Measurements from ENCODE around the gene SLC4A4. TPM values are rescaled to one million over a fixed set of nuclear protein-coding genes. Genes with fewer than 3 reads are reported as not detected.

Gene SLC4A4
- total RNA-seq, 1 experiment from 2014 or later, result 1.1 TPM

DNA sequence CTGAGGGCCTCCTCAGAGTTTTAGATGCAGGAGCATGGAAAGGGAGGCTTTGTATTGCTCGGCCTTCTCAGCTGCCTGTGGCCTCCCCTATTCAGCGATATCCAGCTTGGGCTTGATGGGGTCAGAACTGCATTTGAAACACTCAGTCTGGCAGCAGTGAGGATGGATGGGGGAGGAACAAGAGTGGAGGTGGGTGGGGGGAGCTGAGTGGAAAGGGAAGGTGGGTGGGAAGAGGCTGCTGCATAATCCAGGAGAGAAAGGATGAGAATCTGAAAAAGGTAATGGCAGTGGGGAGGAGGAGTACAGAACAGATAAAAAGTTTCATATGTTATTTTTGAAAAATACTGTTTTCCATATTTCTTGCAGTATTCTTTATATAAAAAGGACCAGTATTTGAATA, 202.7 kb downstream of the SLC4A4 start (continued):
- no peak for TF ChIP-seq SOX15 (CRISPR knock-in tag; IDR thresholded peaks at IDR 0.05)
- TF ChIP-seq RELA (CRISPR knock-in tag; IDR thresholded peaks at IDR 0.05; ENCODE audit: borderline replicate concordance), result no peak
- TF ChIP-seq NR1H2 (CRISPR knock-in tag; IDR thresholded peaks at IDR 0.05), result no peak
- no peak for TF ChIP-seq CREB1 (CRISPR knock-in tag; IDR thresholded peaks at IDR 0.05)
- TF ChIP-seq, protein P1, sequence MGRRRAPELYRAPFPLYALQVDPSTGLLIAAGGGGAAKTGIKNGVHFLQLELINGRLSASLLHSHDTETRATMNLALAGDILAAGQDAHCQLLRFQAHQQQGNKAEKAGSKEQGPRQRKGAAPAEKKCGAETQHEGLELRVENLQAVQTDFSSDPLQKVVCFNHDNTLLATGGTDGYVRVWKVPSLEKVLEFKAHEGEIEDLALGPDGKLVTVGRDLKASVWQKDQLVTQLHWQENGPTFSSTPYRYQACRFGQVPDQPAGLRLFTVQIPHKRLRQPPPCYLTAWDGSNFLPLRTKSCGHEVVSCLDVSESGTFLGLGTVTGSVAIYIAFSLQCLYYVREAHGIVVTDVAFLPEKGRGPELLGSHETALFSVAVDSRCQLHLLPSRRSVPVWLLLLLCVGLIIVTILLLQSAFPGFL (CRISPR knock-in tag; IDR thresholded peaks at IDR 0.05; ENCODE audit: borderline replicate concordance), result no peak
- no peak for TF ChIP-seq JAZF1 (CRISPR knock-in tag; IDR thresholded peaks at IDR 0.05)
- no peak for TF ChIP-seq PRRX2 (CRISPR knock-in tag; IDR thresholded peaks at IDR 0.05)
- TF ChIP-seq, protein P2, sequence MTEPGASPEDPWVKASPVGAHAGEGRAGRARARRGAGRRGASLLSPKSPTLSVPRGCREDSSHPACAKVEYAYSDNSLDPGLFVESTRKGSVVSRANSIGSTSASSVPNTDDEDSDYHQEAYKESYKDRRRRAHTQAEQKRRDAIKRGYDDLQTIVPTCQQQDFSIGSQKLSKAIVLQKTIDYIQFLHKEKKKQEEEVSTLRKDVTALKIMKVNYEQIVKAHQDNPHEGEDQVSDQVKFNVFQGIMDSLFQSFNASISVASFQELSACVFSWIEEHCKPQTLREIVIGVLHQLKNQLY (CRISPR knock-in tag; IDR thresholded peaks at IDR 0.05), result no peak

DNA sequence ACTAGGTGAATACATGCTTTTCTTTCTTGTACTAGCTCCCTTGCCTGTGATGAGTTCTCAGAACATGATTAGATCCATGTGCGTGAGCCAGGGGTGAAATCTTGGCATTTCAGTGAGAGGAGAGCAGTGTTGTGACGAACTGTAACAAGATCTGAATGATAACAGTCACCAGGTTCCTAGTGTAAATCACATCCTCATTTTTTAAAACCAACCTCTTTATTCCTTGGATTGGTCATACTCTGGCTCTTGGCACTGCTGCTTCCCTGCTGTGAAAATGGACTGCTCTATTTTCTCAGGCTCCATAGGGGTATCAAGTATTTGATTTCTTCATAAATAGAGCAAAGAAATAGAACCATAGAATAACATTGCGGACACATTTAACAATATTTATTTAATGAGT, 206.3 kb downstream of the SLC4A4 start:
- ATAC-seq (no peak), DNase-seq (ENCODE audit: low spot score) (no peak)
- Mint-ChIP-seq H3K4me1 (peaks cover 12% of the 10 kb centered on the region), H3K9me3 (no peaks in the 10 kb centered on the region), H3K27ac (no peak overlapping the region), H3K36me3 (no peaks in the 10 kb centered on the region), H3K4me3 (no peak overlapping the region), H3K27me3 (ENCODE audit: low read depth) (no peaks in the 10 kb centered on the region)
- POLR2A ChIA-PET, result no interaction called here
- no peak for TF ChIP-seq ZNF263 (CRISPR knock-in tag; IDR thresholded peaks at IDR 0.05; ENCODE audit: low read depth)
- TF ChIP-seq, protein P3, sequence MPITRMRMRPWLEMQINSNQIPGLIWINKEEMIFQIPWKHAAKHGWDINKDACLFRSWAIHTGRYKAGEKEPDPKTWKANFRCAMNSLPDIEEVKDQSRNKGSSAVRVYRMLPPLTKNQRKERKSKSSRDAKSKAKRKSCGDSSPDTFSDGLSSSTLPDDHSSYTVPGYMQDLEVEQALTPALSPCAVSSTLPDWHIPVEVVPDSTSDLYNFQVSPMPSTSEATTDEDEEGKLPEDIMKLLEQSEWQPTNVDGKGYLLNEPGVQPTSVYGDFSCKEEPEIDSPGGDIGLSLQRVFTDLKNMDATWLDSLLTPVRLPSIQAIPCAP (CRISPR knock-in tag; IDR thresholded peaks at IDR 0.05), result no peak
- TF ChIP-seq GRHL2 (CRISPR knock-in tag; IDR thresholded peaks at IDR 0.05; ENCODE audit: insufficient replicate concordance, severe bottlenecking), result no peak
- no peak for TF ChIP-seq ZBTB21 (CRISPR knock-in tag; IDR thresholded peaks at IDR 0.05; ENCODE audit: borderline replicate concordance)
- TF ChIP-seq, protein P4, sequence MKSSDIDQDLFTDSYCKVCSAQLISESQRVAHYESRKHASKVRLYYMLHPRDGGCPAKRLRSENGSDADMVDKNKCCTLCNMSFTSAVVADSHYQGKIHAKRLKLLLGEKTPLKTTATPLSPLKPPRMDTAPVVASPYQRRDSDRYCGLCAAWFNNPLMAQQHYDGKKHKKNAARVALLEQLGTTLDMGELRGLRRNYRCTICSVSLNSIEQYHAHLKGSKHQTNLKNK (CRISPR knock-in tag; IDR thresholded peaks at IDR 0.05), result no peak
- TF ChIP-seq ZNF671 (CRISPR knock-in tag; IDR thresholded peaks at IDR 0.05), result no peak
- TF ChIP-seq MXD4 (CRISPR knock-in tag; IDR thresholded peaks at IDR 0.05; ENCODE audit: borderline replicate concordance), result no peak
- no peak for TF ChIP-seq ZNF138 (CRISPR knock-in tag; conservative IDR thresholded peaks at IDR 0.05)
- no peak for TF ChIP-seq SMAD3 (CRISPR knock-in tag; IDR thresholded peaks at IDR 0.05; ENCODE audit: borderline replicate concordance)
- TF ChIP-seq, protein P5, sequence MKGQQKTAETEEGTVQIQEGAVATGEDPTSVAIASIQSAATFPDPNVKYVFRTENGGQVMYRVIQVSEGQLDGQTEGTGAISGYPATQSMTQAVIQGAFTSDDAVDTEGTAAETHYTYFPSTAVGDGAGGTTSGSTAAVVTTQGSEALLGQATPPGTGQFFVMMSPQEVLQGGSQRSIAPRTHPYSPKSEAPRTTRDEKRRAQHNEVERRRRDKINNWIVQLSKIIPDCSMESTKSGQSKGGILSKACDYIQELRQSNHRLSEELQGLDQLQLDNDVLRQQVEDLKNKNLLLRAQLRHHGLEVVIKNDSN (CRISPR knock-in tag; IDR thresholded peaks at IDR 0.05), result no peak
- TF ChIP-seq JAZF1 (CRISPR knock-in tag; IDR thresholded peaks at IDR 0.05), result no peak
- TF ChIP-seq, protein P6, sequence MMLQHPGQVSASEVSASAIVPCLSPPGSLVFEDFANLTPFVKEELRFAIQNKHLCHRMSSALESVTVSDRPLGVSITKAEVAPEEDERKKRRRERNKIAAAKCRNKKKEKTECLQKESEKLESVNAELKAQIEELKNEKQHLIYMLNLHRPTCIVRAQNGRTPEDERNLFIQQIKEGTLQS (CRISPR knock-in tag; conservative IDR thresholded peaks at IDR 0.05), result no peak
- TF ChIP-seq ZNF423 (CRISPR knock-in tag; IDR thresholded peaks at IDR 0.05), result no peak
- TF ChIP-seq, protein P7, sequence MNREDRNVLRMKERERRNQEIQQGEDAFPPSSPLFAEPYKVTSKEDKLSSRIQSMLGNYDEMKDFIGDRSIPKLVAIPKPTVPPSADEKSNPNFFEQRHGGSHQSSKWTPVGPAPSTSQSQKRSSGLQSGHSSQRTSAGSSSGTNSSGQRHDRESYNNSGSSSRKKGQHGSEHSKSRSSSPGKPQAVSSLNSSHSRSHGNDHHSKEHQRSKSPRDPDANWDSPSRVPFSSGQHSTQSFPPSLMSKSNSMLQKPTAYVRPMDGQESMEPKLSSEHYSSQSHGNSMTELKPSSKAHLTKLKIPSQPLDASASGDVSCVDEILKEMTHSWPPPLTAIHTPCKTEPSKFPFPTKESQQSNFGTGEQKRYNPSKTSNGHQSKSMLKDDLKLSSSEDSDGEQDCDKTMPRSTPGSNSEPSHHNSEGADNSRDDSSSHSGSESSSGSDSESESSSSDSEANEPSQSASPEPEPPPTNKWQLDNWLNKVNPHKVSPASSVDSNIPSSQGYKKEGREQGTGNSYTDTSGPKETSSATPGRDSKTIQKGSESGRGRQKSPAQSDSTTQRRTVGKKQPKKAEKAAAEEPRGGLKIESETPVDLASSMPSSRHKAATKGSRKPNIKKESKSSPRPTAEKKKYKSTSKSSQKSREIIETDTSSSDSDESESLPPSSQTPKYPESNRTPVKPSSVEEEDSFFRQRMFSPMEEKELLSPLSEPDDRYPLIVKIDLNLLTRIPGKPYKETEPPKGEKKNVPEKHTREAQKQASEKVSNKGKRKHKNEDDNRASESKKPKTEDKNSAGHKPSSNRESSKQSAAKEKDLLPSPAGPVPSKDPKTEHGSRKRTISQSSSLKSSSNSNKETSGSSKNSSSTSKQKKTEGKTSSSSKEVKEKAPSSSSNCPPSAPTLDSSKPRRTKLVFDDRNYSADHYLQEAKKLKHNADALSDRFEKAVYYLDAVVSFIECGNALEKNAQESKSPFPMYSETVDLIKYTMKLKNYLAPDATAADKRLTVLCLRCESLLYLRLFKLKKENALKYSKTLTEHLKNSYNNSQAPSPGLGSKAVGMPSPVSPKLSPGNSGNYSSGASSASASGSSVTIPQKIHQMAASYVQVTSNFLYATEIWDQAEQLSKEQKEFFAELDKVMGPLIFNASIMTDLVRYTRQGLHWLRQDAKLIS (CRISPR knock-in tag; IDR thresholded peaks at IDR 0.05; ENCODE audit: borderline replicate concordance), result no peak
- TF ChIP-seq, protein P8, sequence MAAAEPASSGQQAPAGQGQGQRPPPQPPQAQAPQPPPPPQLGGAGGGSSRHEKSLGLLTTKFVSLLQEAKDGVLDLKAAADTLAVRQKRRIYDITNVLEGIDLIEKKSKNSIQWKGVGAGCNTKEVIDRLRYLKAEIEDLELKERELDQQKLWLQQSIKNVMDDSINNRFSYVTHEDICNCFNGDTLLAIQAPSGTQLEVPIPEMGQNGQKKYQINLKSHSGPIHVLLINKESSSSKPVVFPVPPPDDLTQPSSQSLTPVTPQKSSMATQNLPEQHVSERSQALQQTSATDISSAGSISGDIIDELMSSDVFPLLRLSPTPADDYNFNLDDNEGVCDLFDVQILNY (CRISPR knock-in tag; IDR thresholded peaks at IDR 0.05), result no peak
- CTCF ChIA-PET, result no interaction called here
